Activated CD8-positive, alpha-beta memory T cell treated with anti-CD3 and anti-CD28 coated beads, Interleukin-2, amount 50 U/mL, for 48 hours (primary cell): ENCODE data around the gene SOCS2.
"Not testable (repeated sequence)": the region's sequence is repeated elsewhere in the genome, so short reads cannot be mapped to it uniquely, and the experiment has no call there.

ENCODE experiments used
- DNase-seq: peaks from one replicate; pipeline ENCODE4 v3.0.0-alpha.2; 2020

Gene SOCS2

GRCh38 chr12:93595351-93595750 is 22.9 kb downstream of the SOCS2 start:
- no peak for DNase-seq

GRCh38 chr12:93597608-93598007 is 25.1 kb downstream of the SOCS2 start:
- DNase-seq, result no peak

- no peak for DNase-seq
Measured at GRCh38 chr12:93599192-93599591, 26.7 kb downstream of the SOCS2 start.

GRCh38 chr12:93601591-93601990 is 29.1 kb downstream of the SOCS2 start:
- DNase-seq, result no peak

- DNase-seq, result no peak
Measured at GRCh38 chr12:93602897-93603668, 30.6 kb downstream of the SOCS2 start.

GRCh38 chr12:93603762-93604161 is 31.3 kb downstream of the SOCS2 start:
- no peak for DNase-seq

GRCh38 chr12:93608313-93608712 is 35.8 kb downstream of the SOCS2 start:
- DNase-seq, result no peak

- DNase-seq, result no peak
Measured at GRCh38 chr12:93609281-93610192, 37.1 kb downstream of the SOCS2 start.

- no peak for DNase-seq
Measured at GRCh38 chr12:93612776-93613175, 40.3 kb downstream of the SOCS2 start.

GRCh38 chr12:93614917-93615596 is 42.6 kb downstream of the SOCS2 start:
- no peak for DNase-seq

- DNase-seq, result no peak
Measured at GRCh38 chr12:93616584-93617101, 44.2 kb downstream of the SOCS2 start.

- no peak for DNase-seq
Measured at GRCh38 chr12:93618891-93619410, 46.5 kb downstream of the SOCS2 start.

- DNase-seq, result no peak
Measured at GRCh38 chr12:93621986-93622385, 49.5 kb downstream of the SOCS2 start.

- DNase-seq, result no peak
Measured at GRCh38 chr12:93622485-93622884, 50.0 kb downstream of the SOCS2 start.

- no peak for DNase-seq
Measured at GRCh38 chr12:93624595-93625294, 52.3 kb downstream of the SOCS2 start.

GRCh38 chr12:93625295-93625645 is 52.8 kb downstream of the SOCS2 start:
- DNase-seq, result not testable (repeated sequence)

GRCh38 chr12:93626160-93626559 is 53.7 kb downstream of the SOCS2 start:
- DNase-seq, result no peak
